ENCODE results near the gene COX4I2. TPM values are rescaled to one million over a fixed set of nuclear protein-coding genes. Genes with fewer than 3 reads are reported as not detected.

The COX4I2 gene
- total RNA-seq, 1 donor from 2014 or later: not detected

DNA sequence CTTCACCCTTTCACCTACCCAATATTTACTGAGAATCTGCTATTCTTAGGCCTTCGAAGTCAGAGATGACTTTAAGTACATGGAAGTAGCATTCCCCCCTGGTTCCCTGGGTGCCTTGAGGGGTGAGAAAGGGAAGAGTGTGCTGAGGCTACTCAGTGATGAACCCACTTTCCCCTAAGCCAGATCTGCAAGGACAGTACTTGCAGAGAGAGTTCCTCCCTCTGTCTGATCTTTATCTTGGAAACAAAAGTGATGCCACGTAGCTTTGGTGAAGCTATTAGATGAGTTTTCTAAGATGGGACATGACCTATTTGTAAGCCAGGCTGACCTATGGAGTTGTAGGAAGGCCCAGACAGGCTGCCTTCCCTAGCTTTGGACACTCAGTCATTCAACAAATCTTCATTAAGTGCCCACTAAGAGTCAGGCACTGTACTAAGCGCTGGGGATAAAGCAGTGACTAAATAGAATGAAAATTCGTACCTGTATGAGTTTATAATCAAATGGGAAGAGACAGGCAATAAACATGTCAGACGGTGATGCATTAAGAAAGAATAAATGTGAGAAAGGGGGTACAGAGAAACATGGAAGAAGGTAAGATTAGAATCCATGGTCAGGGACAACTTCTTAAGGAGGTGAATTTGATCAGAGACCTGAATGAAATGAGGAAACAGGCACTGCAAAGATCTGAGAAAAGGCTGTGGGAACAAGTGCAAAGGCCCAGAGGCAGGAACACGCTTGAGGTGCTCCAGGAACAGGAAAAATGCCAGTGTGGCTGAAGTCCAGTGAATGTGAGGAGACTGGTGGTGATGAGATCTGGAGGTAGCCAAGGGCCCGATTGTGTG lies 42.8 kb downstream of the COX4I2 start:
- POLR2A ChIA-PET: interaction anchor here (0.6 kb wide), 1 partner anchor 117 kb away, joined by 3 read pairs; no protein-coding TSS in a partner anchor
- Mint-ChIP-seq H3K4me3 (no peak overlapping the region), H3K9me3 (no peaks in the 10 kb centered on the region), H3K27me3 (no peaks in the 10 kb centered on the region), H3K4me1 (peaks cover 63% of the 10 kb centered on the region), H3K36me3 (ENCODE audit: low read depth) (peaks cover 63% of the 10 kb centered on the region), H3K27ac (no peak overlapping the region)
- CTCF ChIA-PET: interaction anchor here (1.1 kb wide), 1 partner anchor 19 kb away, joined by 5 read pairs; no protein-coding TSS in a partner anchor
- ATAC-seq (ENCODE audit: low read depth) (no peak), DNase-seq (no peak)
- TF ChIP-seq, protein P1, sequence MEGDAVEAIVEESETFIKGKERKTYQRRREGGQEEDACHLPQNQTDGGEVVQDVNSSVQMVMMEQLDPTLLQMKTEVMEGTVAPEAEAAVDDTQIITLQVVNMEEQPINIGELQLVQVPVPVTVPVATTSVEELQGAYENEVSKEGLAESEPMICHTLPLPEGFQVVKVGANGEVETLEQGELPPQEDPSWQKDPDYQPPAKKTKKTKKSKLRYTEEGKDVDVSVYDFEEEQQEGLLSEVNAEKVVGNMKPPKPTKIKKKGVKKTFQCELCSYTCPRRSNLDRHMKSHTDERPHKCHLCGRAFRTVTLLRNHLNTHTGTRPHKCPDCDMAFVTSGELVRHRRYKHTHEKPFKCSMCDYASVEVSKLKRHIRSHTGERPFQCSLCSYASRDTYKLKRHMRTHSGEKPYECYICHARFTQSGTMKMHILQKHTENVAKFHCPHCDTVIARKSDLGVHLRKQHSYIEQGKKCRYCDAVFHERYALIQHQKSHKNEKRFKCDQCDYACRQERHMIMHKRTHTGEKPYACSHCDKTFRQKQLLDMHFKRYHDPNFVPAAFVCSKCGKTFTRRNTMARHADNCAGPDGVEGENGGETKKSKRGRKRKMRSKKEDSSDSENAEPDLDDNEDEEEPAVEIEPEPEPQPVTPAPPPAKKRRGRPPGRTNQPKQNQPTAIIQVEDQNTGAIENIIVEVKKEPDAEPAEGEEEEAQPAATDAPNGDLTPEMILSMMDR (IDR thresholded peaks at IDR 0.05): no peak
- intact Hi-C loops (cut with micrococcal nuclease): no loop called here

DNA sequence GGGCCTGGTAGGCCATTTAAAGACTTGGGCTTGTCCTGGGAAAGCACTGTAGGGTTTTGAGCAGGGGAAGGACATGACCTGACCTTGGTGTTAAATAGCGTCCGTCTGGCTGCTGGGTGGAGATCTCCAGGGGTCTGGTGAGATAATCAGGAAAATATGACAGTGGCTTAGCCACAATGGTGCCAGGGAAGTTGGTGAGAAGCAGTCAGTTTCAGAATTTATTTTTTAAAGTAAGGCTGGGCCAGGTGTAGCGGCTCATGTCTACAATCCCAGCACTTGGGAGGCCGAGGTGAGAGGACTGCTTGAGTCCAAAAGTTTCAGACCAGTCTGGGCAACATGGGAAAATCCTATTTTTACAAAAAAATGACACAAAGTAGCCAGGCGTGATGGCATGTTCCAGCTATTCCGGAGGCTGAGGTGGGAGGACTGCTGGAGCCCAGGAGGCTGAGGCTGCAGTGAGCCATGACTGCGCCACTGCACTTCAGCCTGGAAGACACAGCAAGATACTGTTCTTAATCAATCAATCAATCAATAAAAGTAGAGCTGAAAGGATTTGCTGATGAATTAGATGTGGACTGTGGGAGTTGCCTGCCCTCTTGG lies 43.5 kb downstream of the COX4I2 start:
- ATAC-seq (ENCODE audit: low read depth): no peak
- intact Hi-C loops (cut with micrococcal nuclease): no loop called here
- TF ChIP-seq, protein P1 (IDR thresholded peaks at IDR 0.05): no peak
- H3K27ac Mint-ChIP-seq: no peak overlapping the region
- POLR2A ChIA-PET: no interaction called here
- H3K27me3 Mint-ChIP-seq: no peaks in the 10 kb centered on the region
- peaks cover 63% of the 10 kb centered on the region for H3K4me1 Mint-ChIP-seq
- CTCF ChIA-PET: interaction anchor here (1.7 kb wide), 1 partner anchor 42 kb away, joined by 5 read pairs; no protein-coding TSS in a partner anchor
- H3K9me3 Mint-ChIP-seq: no peaks in the 10 kb centered on the region
- H3K36me3 Mint-ChIP-seq (ENCODE audit: low read depth): peaks cover 58% of the 10 kb centered on the region
- DNase-seq: no peak
- no peak overlapping the region for H3K4me3 Mint-ChIP-seq

DNA sequence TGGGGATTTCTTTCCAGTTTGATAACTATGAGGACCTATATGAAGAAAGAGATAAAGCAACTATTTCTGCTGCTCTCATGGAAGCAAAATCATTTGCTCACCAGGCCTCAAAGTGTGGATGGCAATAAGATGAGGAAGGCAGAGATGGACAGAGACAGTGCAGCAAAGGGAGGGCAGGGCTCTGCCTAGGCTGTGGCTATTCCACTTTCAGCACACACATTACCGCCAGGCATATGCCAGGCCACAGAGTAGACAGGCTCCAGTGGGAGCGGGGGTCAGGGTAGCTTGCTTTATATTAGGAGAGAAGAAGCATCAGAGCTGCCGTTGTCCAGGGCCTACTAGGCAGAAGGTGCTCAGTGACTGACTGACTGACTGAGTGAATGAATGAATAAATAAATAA lies 44.1 kb downstream of the COX4I2 start:
- ChIA-PET CTCF (interaction anchor here (1.7 kb wide), 1 partner anchor 42 kb away, joined by 5 read pairs; no protein-coding TSS in a partner anchor), POLR2A (interaction anchor here (4.5 kb wide), 1 partner anchor 36 kb away, joined by 45 read pairs; no protein-coding TSS in a partner anchor)
- DNase-seq (no peak), ATAC-seq (ENCODE audit: low read depth) (no peak)
- no peak overlapping the region for H3K27ac Mint-ChIP-seq
- no peaks in the 10 kb centered on the region for H3K27me3 Mint-ChIP-seq
- H3K4me3 Mint-ChIP-seq: no peak overlapping the region
- peaks cover 58% of the 10 kb centered on the region for H3K36me3 Mint-ChIP-seq (ENCODE audit: low read depth)
- intact Hi-C loops (cut with micrococcal nuclease): no loop called here
- TF ChIP-seq, protein P1 (IDR thresholded peaks at IDR 0.05): no peak
- peaks cover 63% of the 10 kb centered on the region for H3K4me1 Mint-ChIP-seq
- no peaks in the 10 kb centered on the region for H3K9me3 Mint-ChIP-seq

DNA sequence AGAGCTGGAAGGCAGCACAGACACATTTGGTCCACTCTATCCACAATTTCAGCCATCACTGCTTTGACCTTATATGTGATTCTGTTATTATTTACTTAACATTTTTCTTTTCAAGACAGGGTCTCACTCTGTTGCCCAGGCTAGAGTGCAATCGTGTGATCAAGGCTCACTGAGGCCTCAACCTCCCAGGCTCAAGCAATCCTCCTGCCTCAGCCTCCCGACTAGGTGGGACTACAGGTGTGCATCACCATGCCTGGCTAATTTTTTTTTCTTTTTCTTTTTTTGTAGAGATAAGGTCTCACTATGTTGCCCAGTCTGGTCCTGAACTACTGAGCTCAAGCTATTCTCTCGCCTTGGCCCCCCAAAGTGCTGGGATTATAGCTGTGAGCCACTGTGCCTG lies 44.6 kb downstream of the COX4I2 start:
- ATAC-seq (ENCODE audit: low read depth): no peak
- Mint-ChIP-seq H3K36me3 (ENCODE audit: low read depth) (peaks cover 62% of the 10 kb centered on the region), H3K27me3 (no peaks in the 10 kb centered on the region), H3K4me1 (peaks cover 62% of the 10 kb centered on the region), H3K9me3 (no peaks in the 10 kb centered on the region), H3K4me3 (no peak overlapping the region), H3K27ac (no peak overlapping the region)
- DNase-seq: no peak
- ChIA-PET POLR2A (interaction anchor here (4.5 kb wide), 1 partner anchor 36 kb away, joined by 45 read pairs; no protein-coding TSS in a partner anchor), CTCF (interaction anchor here (0.9 to 1.7 kb wide), 2 partner anchors 20 to 41 kb away, joined by 3 to 5 read pairs; no protein-coding TSS in a partner anchor)
- TF ChIP-seq, protein P1 (IDR thresholded peaks at IDR 0.05): no peak
- intact Hi-C loops (cut with micrococcal nuclease): no loop called here

DNA sequence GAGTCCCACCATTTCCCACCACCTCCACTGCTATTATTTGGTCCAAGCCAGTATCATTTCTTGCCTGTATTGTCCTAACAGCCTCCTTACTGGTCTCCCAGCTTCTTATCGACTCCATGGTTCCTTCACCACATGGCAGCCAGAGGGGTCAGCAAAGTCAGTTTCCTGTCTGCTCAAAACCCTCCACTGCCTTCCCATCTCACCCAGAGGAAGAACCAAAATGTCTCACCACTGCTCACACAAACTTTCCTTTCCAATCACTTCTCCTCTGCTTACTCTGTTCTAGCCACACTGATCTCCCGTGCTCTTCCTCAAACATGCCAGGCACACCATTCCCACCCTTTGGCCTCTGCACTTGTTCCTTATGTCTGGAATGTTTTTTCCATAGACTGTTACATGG lies 45.2 kb downstream of the COX4I2 start:
- Mint-ChIP-seq H3K4me3 (no peak overlapping the region), H3K4me1 (peaks cover 58% of the 10 kb centered on the region), H3K9me3 (no peaks in the 10 kb centered on the region), H3K36me3 (ENCODE audit: low read depth) (peaks cover 61% of the 10 kb centered on the region), H3K27ac (peak overlapping the region; percentile 54), H3K27me3 (no peaks in the 10 kb centered on the region)
- DNase-seq (no peak), ATAC-seq (ENCODE audit: low read depth) (no peak)
- intact Hi-C loops (cut with micrococcal nuclease): no loop called here
- ChIA-PET CTCF (interaction anchor here (0.9 to 1.7 kb wide), 2 partner anchors 21 to 41 kb away, joined by 3 to 5 read pairs; no protein-coding TSS in a partner anchor), POLR2A (interaction anchor here (4.5 kb wide), 1 partner anchor 35 kb away, joined by 45 read pairs; no protein-coding TSS in a partner anchor)
- TF ChIP-seq, protein P1 (IDR thresholded peaks at IDR 0.05): no peak

Measured in activated B cell treated with CpG ODN at 0.5 μM for 24 hours (primary cell).